Naive B cell (primary cell): ENCODE data around the gene SCAF4. TPM values are rescaled to one million over a fixed set of nuclear protein-coding genes. Genes with fewer than 3 reads are reported as not detected.
"Not testable (repeated sequence)": the region's sequence is repeated elsewhere in the genome, so short reads cannot be mapped to it uniquely, and the experiment has no call there.

Experiments
- ATAC-seq, 2 donors: fragments of 150-1000 bp; cut with Tn5 transposase; 2 replicates each; pipeline ENCODE4 v1.10.0; 2021; ENCODE audit warnings: low read depth in 2 of 2, mild to moderate bottlenecking in 2 of 2, moderate library complexity in 2 of 2
- DNase-seq: peaks from one replicate; pipeline ENCODE4 v3.0.0; 2022
- H3K27ac Mint-ChIP-seq, 6 donors: one replicate each; pipeline ENCODE4 v1.8.0; 2020 to 2022; ENCODE audit warnings: mild to moderate bottlenecking in 6 of 6, mixed read lengths in 6 of 6, moderate library complexity in 5 of 6, inconsistent platforms in 2 of 6
- H3K27me3 Mint-ChIP-seq, 3 donors: one replicate each; pipeline ENCODE4 v1.8.0; 2021 to 2022; ENCODE audit warnings: mixed read lengths in 3 of 3, mild to moderate bottlenecking in 1 of 3
- H3K36me3 Mint-ChIP-seq, 2 donors: one replicate each; pipeline ENCODE4 v1.8.0; 2020 to 2022; ENCODE audit warnings: mixed read lengths in 2 of 2, inconsistent platforms in 1 of 2, mild to moderate bottlenecking in 1 of 2
- H3K4me1 Mint-ChIP-seq, 3 donors: one replicate each; pipeline ENCODE4 v1.8.0; 2020 to 2022; ENCODE audit warnings: mixed read lengths in 3 of 3, inconsistent platforms in 1 of 3, mild to moderate bottlenecking in 1 of 3, moderate library complexity in 1 of 3
- H3K4me3 Mint-ChIP-seq, 8 donors: one replicate each; pipeline ENCODE4 v1.8.0; 2020 to 2022; ENCODE audit warnings: mild to moderate bottlenecking in 8 of 8, mixed read lengths in 8 of 8, moderate library complexity in 8 of 8, inconsistent platforms in 2 of 8
- H3K9me3 Mint-ChIP-seq, 7 donors: one replicate each; pipeline ENCODE4 v1.8.0; 2020 to 2022; ENCODE audit warnings: mixed read lengths in 7 of 7, mild to moderate bottlenecking in 5 of 7, inconsistent platforms in 2 of 7, moderate library complexity in 1 of 7
- polyA plus RNA-seq, 6 donors: library from polyadenylated mRNA; unstranded; fragments of 300-500 nt; fragmentation: Illumina TruSeq; gene quantifications; one replicate each; pipeline ENCODE4 v1.2.3, GENCODE V29; 2021; ENCODE audit warnings: low read depth in 6 of 6

Gene SCAF4
- polyA plus RNA-seq, 6 donors from 2014 or later: 25.1 to 66.0 (median 34.8) TPM

DNA sequence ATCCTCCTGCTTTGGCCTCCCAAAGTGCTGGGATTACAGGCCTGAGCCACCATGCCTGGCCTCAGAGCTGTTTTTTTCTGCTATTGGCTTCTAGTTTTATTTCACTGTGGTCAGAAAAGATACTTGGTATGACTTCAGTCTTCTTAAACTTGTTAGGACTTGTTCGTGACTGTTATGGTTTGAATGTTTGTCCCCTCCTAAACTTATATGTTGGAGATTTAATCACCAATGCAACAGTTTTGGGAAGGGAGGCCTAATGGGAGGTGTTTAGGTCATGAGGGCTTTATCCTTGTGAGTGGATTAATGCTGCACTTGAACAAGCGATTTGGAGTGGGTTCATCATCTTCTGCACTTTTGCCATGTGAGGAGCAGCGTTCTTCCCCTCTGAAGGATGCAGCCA is 96.9 kb downstream of the SCAF4 start:
- no peak for DNase-seq
- Mint-ChIP-seq H3K9me3 (peaks cover 7 to 15% (median 12%) of the 10 kb centered on the region in 7 donors), H3K36me3 (peaks cover 6 to 8% of the 10 kb centered on the region in 2 donors), H3K27ac (no peak overlapping the region), H3K4me1 (no peaks in the 10 kb centered on the region), H3K4me3 (no peak overlapping the region), H3K27me3 (peaks cover 4 to 7% (median 6%) of the 10 kb centered on the region in 3 donors)
- no peak for ATAC-seq

DNA sequence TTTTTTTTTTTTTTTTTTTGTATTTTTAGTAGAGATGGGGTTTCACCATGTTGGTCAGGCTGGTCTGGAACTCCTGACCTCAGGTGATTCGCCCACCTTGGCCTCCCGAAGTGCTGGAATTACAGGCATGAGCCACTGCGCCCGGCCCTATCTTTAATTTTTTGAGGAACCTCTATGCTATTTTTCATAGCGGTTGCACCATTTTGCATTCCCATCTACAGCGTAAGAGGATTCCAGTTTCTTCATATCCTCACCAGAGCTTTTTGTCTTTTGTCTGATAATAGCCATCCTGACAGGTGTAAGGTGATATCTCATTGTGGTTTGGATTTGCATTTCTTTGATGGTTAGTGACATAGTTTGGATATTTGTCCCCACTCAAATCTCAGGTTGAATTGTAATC is 100.0 kb downstream of the SCAF4 start:
- H3K27me3 Mint-ChIP-seq, H3K4me1 Mint-ChIP-seq, H3K4me3 Mint-ChIP-seq, H3K9me3 Mint-ChIP-seq, ATAC-seq, DNase-seq, H3K27ac Mint-ChIP-seq, H3K36me3 Mint-ChIP-seq: not testable (repeated sequence)

DNA sequence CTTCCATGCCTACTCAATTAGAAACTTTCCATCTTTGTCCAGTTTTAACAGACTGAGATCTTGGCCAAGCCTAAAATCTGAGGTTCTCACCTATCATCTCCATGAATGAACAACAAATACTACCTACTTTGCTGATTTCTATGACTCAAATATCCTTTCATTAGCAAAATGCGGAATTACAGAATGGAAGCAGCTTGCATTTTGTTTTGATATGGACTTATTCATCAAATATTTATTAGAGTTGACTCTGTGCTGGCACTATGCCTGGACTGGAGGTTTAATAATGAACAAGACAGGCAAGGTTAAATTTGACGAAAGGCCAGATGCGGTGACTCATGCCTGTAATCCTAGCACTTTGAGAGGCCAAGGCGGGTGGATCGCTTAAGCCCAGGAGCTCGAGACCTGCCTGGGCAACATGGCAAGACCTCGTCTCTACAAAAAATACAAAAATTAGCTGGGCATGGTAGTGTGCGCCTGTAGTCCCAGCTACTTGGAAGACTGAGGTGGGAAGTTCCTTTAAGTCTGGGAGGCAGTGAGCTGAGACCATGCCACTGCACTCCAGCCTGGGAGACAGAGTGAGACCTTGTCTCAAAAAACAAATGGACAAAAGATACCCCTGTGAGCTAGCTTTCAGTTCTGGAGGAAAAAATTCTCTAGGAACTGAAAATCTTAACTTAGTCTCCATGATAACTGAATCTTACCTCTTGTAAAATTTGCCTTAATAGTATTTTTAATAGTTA is 101.8 kb downstream of the SCAF4 start:
- ATAC-seq (no peak), DNase-seq (no peak)
- no peak overlapping the region for H3K4me3 Mint-ChIP-seq
- no peaks in the 10 kb centered on the region for H3K4me1 Mint-ChIP-seq
- peaks cover 0 to 6% of the 10 kb centered on the region in 2 donors for H3K36me3 Mint-ChIP-seq
- peaks cover 0 to 4% (median 0%) of the 10 kb centered on the region in 7 donors for H3K9me3 Mint-ChIP-seq
- no peaks in the 10 kb centered on the region for H3K27me3 Mint-ChIP-seq
- no peak overlapping the region for H3K27ac Mint-ChIP-seq

DNA sequence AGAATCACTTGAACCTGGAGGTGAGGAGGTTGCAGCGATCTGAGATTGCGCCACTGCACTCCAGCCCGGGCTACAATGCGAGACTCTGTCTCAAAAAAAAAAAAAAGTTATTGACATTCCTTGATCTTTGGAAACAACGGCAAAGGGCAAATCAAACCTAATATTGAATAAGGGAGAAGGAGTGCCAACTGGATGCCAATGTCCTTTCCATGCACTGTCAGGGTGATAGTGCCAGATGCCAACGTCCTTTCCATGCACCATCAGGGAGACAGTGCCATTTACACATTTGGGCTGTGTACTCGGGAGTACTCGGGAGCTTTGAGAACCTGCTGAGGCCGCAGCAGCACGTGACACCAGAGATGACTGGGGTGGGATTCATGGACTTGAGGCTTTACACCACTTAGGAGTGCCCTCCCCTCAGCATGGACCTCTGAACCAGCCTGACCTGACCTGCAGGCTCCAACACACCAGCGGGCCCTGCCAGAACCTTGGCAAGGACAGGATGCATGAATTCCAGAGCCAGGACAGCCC is 106.9 kb downstream of the SCAF4 start:
- ATAC-seq (no peak), DNase-seq (no peak)
- peaks cover 0 to 1% (median 0%) of the 10 kb centered on the region in 7 donors for H3K9me3 Mint-ChIP-seq
- H3K27ac Mint-ChIP-seq: no peak overlapping the region
- no peak overlapping the region for H3K4me3 Mint-ChIP-seq
- H3K27me3 Mint-ChIP-seq: peaks cover 0 to 6% (median 3%) of the 10 kb centered on the region in 3 donors
- H3K36me3 Mint-ChIP-seq: no peaks in the 10 kb centered on the region
- H3K4me1 Mint-ChIP-seq: peaks cover 7 to 8% (median 8%) of the 10 kb centered on the region in 3 donors

DNA sequence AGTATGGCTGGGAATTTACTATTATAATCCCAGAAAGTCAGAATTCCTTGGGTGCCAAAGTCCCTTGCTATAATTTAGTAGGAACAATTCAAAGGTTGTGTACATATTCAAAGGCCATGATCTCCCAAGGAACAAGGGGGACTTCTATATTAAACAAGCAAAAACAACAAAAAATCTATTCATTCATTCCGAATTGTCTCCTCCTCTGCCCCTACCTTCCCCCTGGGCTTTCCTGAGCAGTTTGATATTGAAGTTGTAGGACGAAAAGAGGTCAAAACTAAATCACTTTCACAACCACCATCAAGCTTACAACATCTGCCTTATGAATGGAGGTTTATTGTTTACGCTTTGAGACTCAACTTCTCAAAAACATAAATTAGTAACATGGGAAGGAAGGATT is 107.7 kb downstream of the SCAF4 start:
- ATAC-seq (no peak), DNase-seq (no peak)
- Mint-ChIP-seq H3K36me3 (peaks cover under 1 to 2% of the 10 kb centered on the region in 2 donors), H3K27ac (no peak overlapping the region), H3K9me3 (peaks cover 0 to 2% (median 0%) of the 10 kb centered on the region in 7 donors), H3K27me3 (peaks cover 0 to 6% (median 3%) of the 10 kb centered on the region in 3 donors), H3K4me1 (peaks cover 7 to 8% (median 8%) of the 10 kb centered on the region in 3 donors), H3K4me3 (no peak overlapping the region)

DNA sequence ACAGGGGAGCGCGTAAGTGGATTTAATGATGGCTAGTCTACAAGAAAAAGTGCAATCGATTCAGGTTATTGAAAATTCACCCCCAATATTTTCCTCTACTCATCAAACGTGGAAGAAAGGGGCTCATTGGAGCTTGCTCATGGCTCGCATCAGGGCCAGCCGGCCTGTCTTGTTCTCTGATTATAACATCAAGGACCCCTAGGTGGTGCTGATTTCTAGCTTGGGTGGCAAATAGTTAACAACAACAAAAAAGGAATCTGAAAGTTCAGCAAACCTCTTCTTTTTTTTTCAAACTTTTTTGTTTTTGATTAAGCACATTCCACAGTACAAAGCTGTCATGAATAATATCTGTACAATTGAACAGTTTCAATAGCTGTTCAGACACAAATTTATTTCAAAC is 108.3 kb downstream of the SCAF4 start:
- no peak for DNase-seq
- no peak overlapping the region for H3K27ac Mint-ChIP-seq

DNA sequence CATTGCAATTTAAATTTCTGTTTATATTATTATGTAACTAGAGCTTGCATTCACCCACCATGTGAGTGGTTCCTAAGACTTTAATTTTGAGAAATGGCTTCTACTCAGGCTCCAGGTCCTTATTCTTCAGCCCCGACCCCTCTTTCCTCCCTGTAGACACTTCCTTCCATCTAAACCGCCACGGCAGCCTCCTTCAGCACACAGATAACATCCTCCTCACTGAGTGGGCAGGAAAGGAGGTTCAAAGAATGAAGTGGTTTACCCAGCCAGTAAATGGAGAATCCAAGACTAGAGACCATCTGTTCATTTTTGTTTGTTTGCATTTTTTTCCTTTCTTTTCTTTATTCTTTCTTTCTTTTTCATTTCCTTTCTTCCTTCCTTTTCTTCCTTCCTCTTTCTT is 109.5 kb downstream of the SCAF4 start:
- H3K27me3 Mint-ChIP-seq: peaks cover 0 to 6% (median 3%) of the 10 kb centered on the region in 3 donors
- no peak for ATAC-seq
- peaks cover 0 to 8% (median 2%) of the 10 kb centered on the region in 7 donors for H3K9me3 Mint-ChIP-seq
- peaks cover 7 to 8% of the 10 kb centered on the region in 2 donors for H3K36me3 Mint-ChIP-seq
- no peak overlapping the region for H3K4me3 Mint-ChIP-seq
- no peak overlapping the region for H3K27ac Mint-ChIP-seq
- no peak for DNase-seq
- H3K4me1 Mint-ChIP-seq: peaks cover 7 to 8% (median 8%) of the 10 kb centered on the region in 3 donors

More for the DNA sequence above, 108.3 kb downstream of the SCAF4 start:
- no peak for ATAC-seq
- H3K4me3 Mint-ChIP-seq: no peak overlapping the region
- peaks cover 0 to 7% (median 2%) of the 10 kb centered on the region in 7 donors for H3K9me3 Mint-ChIP-seq
- peaks cover 7 to 8% (median 8%) of the 10 kb centered on the region in 3 donors for H3K4me1 Mint-ChIP-seq
- H3K27me3 Mint-ChIP-seq: peaks cover 0 to 6% (median 3%) of the 10 kb centered on the region in 3 donors
- peaks cover 6 to 7% of the 10 kb centered on the region in 2 donors for H3K36me3 Mint-ChIP-seq

Other genes starting within 250 kb of the SCAF4 start
- 100 to 1,000 TPM; 305 to 529 (median 424) TPM for gene SOD1, start 72.4 kb downstream of the SCAF4 start, polyA plus RNA-seq
- gene HUNK, start 140.9 kb upstream of the SCAF4 start, polyA plus RNA-seq: under 1 TPM in 1 of 6 donors, not detected in 5; 0.05 TPM